GM10248 (cell line): Measurements from ENCODE around the gene VSTM2B.

Experiments
- CTCF ChIA-PET: fragments of 300-600 bp; sonication (Branson Sonifier 250); formaldehyde crosslinking; extraction: SDS; loops from one replicate; lab custom pipeline; 2021; ENCODE audit warnings: antibody characterized with exemption; lab: Yijun Ruan, JAX
- POLR2A ChIA-PET: fragments of 350-650 bp; sonication (Branson Sonifier 250); formaldehyde crosslinking; extraction: SDS; loops from one replicate; lab custom pipeline; 2020; ENCODE audit warnings: antibody characterized with exemption; lab: Yijun Ruan, JAX
- DNase-seq: peaks from one replicate; pipeline ENCODE4 v3.0.0; 2012; ENCODE audit errors: extremely low spot score
- CTCF ChIP-seq: IDR thresholded peaks from 2 replicates; pipeline ENCODE4 v1.5.1; 2012; ENCODE audit warnings: mild to moderate bottlenecking, low read depth; ENCODE audit errors: extremely low read depth, missing control alignments, control extremely low read depth

Gene VSTM2B

GRCh38 chr19:29512748-29513147 is 13.0 kb upstream of the VSTM2B start:
- no peak for DNase-seq
- CTCF ChIA-PET: no interaction called here
- no peak for TF ChIP-seq CTCF
- POLR2A ChIA-PET: no interaction called here

GRCh38 chr19:29514525-29515232 is 11.1 kb upstream of the VSTM2B start:
- no peak for DNase-seq
- CTCF ChIA-PET: no interaction called here
- POLR2A ChIA-PET: no interaction called here
- TF ChIP-seq CTCF: no peak

- DNase-seq: no peak
- POLR2A ChIA-PET: no interaction called here
- no peak for TF ChIP-seq CTCF
- CTCF ChIA-PET: no interaction called here
These were observed 10.6 kb upstream of the VSTM2B start for GRCh38 chr19:29515233-29515619.

GRCh38 chr19:29515706-29516357 is 10.0 kb upstream of the VSTM2B start:
- DNase-seq: no peak
- POLR2A ChIA-PET: no interaction called here
- CTCF ChIA-PET: no interaction called here
- no peak for TF ChIP-seq CTCF

- no peak for DNase-seq
- POLR2A ChIA-PET: no interaction called here
- no peak for TF ChIP-seq CTCF
- CTCF ChIA-PET: interaction anchor here (1.6 kb wide), 1 partner anchor 10 kb away, joined by 6 read pairs; no protein-coding TSS in a partner anchor
These were observed 9.5 kb upstream of the VSTM2B start for GRCh38 chr19:29516358-29516725.

GRCh38 chr19:29516821-29517395 is 8.9 kb upstream of the VSTM2B start:
- TF ChIP-seq CTCF: no peak
- DNase-seq: no peak
- POLR2A ChIA-PET: no interaction called here
- CTCF ChIA-PET: interaction anchor here (1.6 kb wide), 1 partner anchor 11 kb away, joined by 6 read pairs; no protein-coding TSS in a partner anchor
